HG03045 (cell line): ENCODE results near the gene ASCL4.
"Not testable (repeated sequence)": the region's sequence is repeated elsewhere in the genome, so short reads cannot be mapped to it uniquely, and the experiment has no call there.

Experiments
- ATAC-seq: cut with Tn5 transposase; IDR thresholded peaks from one replicate; pipeline ENCODE4 v1.9.1; 2021; ENCODE audit warnings: mild to moderate bottlenecking, moderate library complexity; ENCODE audit not compliant: unreplicated experiment

The ASCL4 gene

GRCh38 chr12:107774349-107775029 lies at the start of gene ASCL4:
Gene ASCL4 (plus strand): TSS chr12:107774704. CDS start chr12:107775219, 515 bp downstream.
- ATAC-seq, result no peak

GRCh38 chr12:107727327-107727726 lies 47.2 kb upstream of the ASCL4 start:
- not testable (repeated sequence) for ATAC-seq

GRCh38 chr12:107727742-107728141 lies 46.8 kb upstream of the ASCL4 start:
- ATAC-seq, result not testable (repeated sequence)

- ATAC-seq, result no peak
Measured at GRCh38 chr12:107730618-107731341, 43.7 kb upstream of the ASCL4 start.

- no peak for ATAC-seq
Measured at GRCh38 chr12:107731366-107731765, 43.1 kb upstream of the ASCL4 start.

- no peak for ATAC-seq
Measured at GRCh38 chr12:107732365-107732764, 42.1 kb upstream of the ASCL4 start.

GRCh38 chr12:107734139-107734538 lies 40.4 kb upstream of the ASCL4 start:
- ATAC-seq, result no peak

- no peak for ATAC-seq
Measured at GRCh38 chr12:107735763-107736162, 38.7 kb upstream of the ASCL4 start.

- peak; percentile 79 for ATAC-seq
Measured at GRCh38 chr12:107736914-107737313, 37.6 kb upstream of the ASCL4 start.

GRCh38 chr12:107748472-107748871 lies 26.0 kb upstream of the ASCL4 start:
- no peak for ATAC-seq

GRCh38 chr12:107749083-107749482 lies 25.4 kb upstream of the ASCL4 start:
- ATAC-seq, result no peak

GRCh38 chr12:107759410-107759809 lies 15.1 kb upstream of the ASCL4 start:
- no peak for ATAC-seq

GRCh38 chr12:107760207-107760808 lies 14.2 kb upstream of the ASCL4 start:
- ATAC-seq, result peak; percentile 34

- peak; percentile 94 for ATAC-seq
Measured at GRCh38 chr12:107760809-107761501, 13.5 kb upstream of the ASCL4 start, which contains the start of gene PRDM4. Gene PRDM4 (minus strand): TSS chr12:107761137. CDS start chr12:107760515, 622 bp downstream.

GRCh38 chr12:107761502-107761904 lies 13.0 kb upstream of the ASCL4 start:
- no peak for ATAC-seq

- no peak for ATAC-seq
Measured at GRCh38 chr12:107762874-107763273, 11.6 kb upstream of the ASCL4 start.

GRCh38 chr12:107764626-107765025 lies 9.9 kb upstream of the ASCL4 start:
- ATAC-seq, result no peak

GRCh38 chr12:107765316-107765715 lies 9.2 kb upstream of the ASCL4 start:
- ATAC-seq, result no peak

- no peak for ATAC-seq
Measured at GRCh38 chr12:107767466-107767865, 7.0 kb upstream of the ASCL4 start.

GRCh38 chr12:107775093-107775721 lies 703 bp downstream of the ASCL4 start:
- ATAC-seq, result no peak

- ATAC-seq, result no peak
Measured at GRCh38 chr12:107776171-107776570, 1.7 kb downstream of the ASCL4 start.
